Measurements from ENCODE around the gene WDR11. TPM values are rescaled to one million over a fixed set of nuclear protein-coding genes. Genes with fewer than 3 reads are reported as not detected.

The WDR11 gene
- total and polyA plus RNA-seq, 9 of the 15 experiments (the other 6 are each of a cell fraction or from before 2014, with no cell fraction given): 12.4 to 50.7 (median 23.6) TPM

DNA sequence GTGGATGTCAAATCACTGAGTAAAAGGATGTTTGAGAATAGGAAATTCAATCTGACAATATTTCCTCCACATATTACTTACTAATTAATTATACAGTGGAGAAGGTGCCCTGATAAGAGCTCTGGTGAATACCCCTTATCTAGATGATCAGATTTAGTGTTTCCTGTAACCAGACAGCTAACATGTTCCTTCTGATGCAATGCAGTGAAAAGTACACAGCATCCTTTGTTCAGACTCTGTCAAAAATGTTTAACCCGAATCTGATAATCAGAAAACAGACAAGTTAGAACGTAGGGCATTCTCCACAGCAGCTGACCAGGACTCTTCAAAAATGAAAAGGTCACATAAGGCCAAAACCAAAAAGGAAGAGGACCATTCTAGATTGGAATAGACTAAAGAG, 46.2 kb downstream of the WDR11 start:
- Histone ChIP-seq H3K9ac (ENCODE audit: insufficient read depth in 1 of 2, low read depth in 2 of 2, low read length in 2 of 2) (no peak overlapping the region), H3K27me3 (ENCODE audit: control insufficient read depth in 2 of 2, insufficient read depth in 2 of 2, low read length in 2 of 2) (no peaks in the 10 kb centered on the region), H2AFZ (ENCODE audit: low read depth, low read length) (no peak overlapping the region), H3K79me2 (ENCODE audit: control insufficient read depth, insufficient read depth, low read length) (no peaks in the 10 kb centered on the region), H3K9me1 (ENCODE audit: control insufficient read depth, insufficient read depth, low read length) (no peaks in the 10 kb centered on the region), H3K4me2 (ENCODE audit: insufficient read depth, low read length) (no peak overlapping the region), H3K36me3 (ENCODE audit: control insufficient read depth, insufficient read depth, low read length) (peaks cover 11% of the 10 kb centered on the region; the same call in 1 of the 3 replicates), H3K4me3 (no peak overlapping the region), H3K4me1 (replicated peaks in 1 of 2; ENCODE audit: control insufficient read depth in 2 of 2, insufficient read depth in 2 of 2, low read length in 2 of 2) (no peaks in the 10 kb centered on the region), H3K27ac (ENCODE audit: extremely low read depth, low read depth, low read length) (no peak overlapping the region), H3K9me3 (replicated peaks; ENCODE audit: control insufficient read depth, insufficient read depth, low read depth, low read length) (no peaks in the 10 kb centered on the region), H4K20me1 (replicated peaks; ENCODE audit: control insufficient read depth, insufficient read depth, low read length) (no peaks in the 10 kb centered on the region)
- BruUV-seq (replicated peaks): no TSS peak
- intact Hi-C loops (cut with micrococcal nuclease) (no loop called here), in situ Hi-C loops (cut with MboI) (no loop called here)
- FAIRE-seq (no peak), ATAC-seq (no peak), DNase-seq (ENCODE audit: extremely low read depth in 1 of 4, low spot score in 3 of 4) (no peak)
- POLR2A ChIA-PET: interaction anchor here (1.2 kb wide), 1 partner anchor 37 kb away, joined by 3 read pairs; no protein-coding TSS in a partner anchor
- CTCF ChIA-PET (ENCODE audit: low intra/inter-chr PET ratio): no interaction called here
- 10% methylated on average over 2 of the region's 2 CpGs for WGBS (ENCODE audit: insufficient coverage, low coverage, missing lambda C conversion rate)
- no peak for TF ChIP-seq PTBP1 (IDR thresholded peaks at IDR 0.05; ENCODE audit: low read depth, low read length)
- no peak for TF ChIP-seq CCAR2 (IDR thresholded peaks at IDR 0.05; ENCODE audit: low read depth, low read length)
- no peak for TF ChIP-seq DNMT1 (IDR thresholded peaks at IDR 0.05)
- TF ChIP-seq HDAC1 (IDR thresholded peaks at IDR 0.05): no peak
- no peak for TF ChIP-seq BMI1 (IDR thresholded peaks at IDR 0.05; ENCODE audit: low read length)
- no peak for TF ChIP-seq CBX1 (IDR thresholded peaks at IDR 0.05; ENCODE audit: low read depth)
- no peak for TF ChIP-seq KLF1 (tag; IDR thresholded peaks at IDR 0.05)
- TF ChIP-seq, protein P1, sequence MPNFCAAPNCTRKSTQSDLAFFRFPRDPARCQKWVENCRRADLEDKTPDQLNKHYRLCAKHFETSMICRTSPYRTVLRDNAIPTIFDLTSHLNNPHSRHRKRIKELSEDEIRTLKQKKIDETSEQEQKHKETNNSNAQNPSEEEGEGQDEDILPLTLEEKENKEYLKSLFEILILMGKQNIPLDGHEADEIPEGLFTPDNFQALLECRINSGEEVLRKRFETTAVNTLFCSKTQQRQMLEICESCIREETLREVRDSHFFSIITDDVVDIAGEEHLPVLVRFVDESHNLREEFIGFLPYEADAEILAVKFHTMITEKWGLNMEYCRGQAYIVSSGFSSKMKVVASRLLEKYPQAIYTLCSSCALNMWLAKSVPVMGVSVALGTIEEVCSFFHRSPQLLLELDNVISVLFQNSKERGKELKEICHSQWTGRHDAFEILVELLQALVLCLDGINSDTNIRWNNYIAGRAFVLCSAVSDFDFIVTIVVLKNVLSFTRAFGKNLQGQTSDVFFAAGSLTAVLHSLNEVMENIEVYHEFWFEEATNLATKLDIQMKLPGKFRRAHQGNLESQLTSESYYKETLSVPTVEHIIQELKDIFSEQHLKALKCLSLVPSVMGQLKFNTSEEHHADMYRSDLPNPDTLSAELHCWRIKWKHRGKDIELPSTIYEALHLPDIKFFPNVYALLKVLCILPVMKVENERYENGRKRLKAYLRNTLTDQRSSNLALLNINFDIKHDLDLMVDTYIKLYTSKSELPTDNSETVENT (CRISPR knock-in tag; IDR thresholded peaks at IDR 0.05): no peak
- no peak for TF ChIP-seq POLR2G (IDR thresholded peaks at IDR 0.05; ENCODE audit: low read depth, low read length)
- TF ChIP-seq TBP (optimal IDR thresholded peaks at IDR 0.05; ENCODE audit: low read depth, low read length): no peak
- TF ChIP-seq STAT5B (CRISPR knock-in tag; IDR thresholded peaks at IDR 0.05): no peak
- TF ChIP-seq XRCC3 (IDR thresholded peaks at IDR 0.05): no peak
- TF ChIP-seq HMGN3 (IDR thresholded peaks at IDR 0.05; ENCODE audit: borderline replicate concordance, extremely low read depth, insufficient read length, low read depth, low read length): no peak
- TF ChIP-seq CBFA2T3 (IDR thresholded peaks at IDR 0.05): no peak
- no peak for TF ChIP-seq TOE1 (IDR thresholded peaks at IDR 0.05; ENCODE audit: borderline replicate concordance)
- TF ChIP-seq TOE1 (CRISPR knock-in tag; IDR thresholded peaks at IDR 0.05; ENCODE audit: borderline replicate concordance, low read depth): no peak
- no peak for TF ChIP-seq KLF13 (tag; IDR thresholded peaks at IDR 0.05; ENCODE audit: borderline replicate concordance, low read depth)
- 0 out of 2 replicates have a peak, but pooled peaks have one; percentile 21 for TF ChIP-seq EP400 (IDR thresholded peaks at IDR 0.05)
- no peak for TF ChIP-seq TFAM (CRISPR knock-in tag; conservative IDR thresholded peaks at IDR 0.05)
- peak; percentile 69 for TF ChIP-seq MEIS2 (IDR thresholded peaks at IDR 0.05; ENCODE audit: partially characterized antibody)
- no peak for TF ChIP-seq NCOA1 (IDR thresholded peaks at IDR 0.05; ENCODE audit: low read depth)
- no peak for TF ChIP-seq MAX (CRISPR knock-in tag; IDR thresholded peaks at IDR 0.05)

All from K562 (cell line).